Endothelial cell of umbilical vein (primary cell): ENCODE measurements around the gene PLBD2.

Source experiments
- CTCF ChIP-seq, 2 donors: IDR thresholded peaks; 1 replicate in 1 of 2; 2 replicates in 1 of 2; pipeline ENCODE4 v1.5.1; 2011; ENCODE audit warnings: low read length in 2 of 2, mild to moderate bottlenecking in 2 of 2, moderate library complexity in 2 of 2, control low read depth in 1 of 2, inconsistent platforms in 1 of 2, low read depth in 1 of 2; ENCODE audit not compliant: insufficient read depth in 1 of 2; ENCODE audit errors: extremely low read depth in 1 of 2
- EZH2 ChIP-seq: IDR thresholded peaks from 2 replicates; pipeline ENCODE4 v1.6.1; 2012; ENCODE audit warnings: borderline replicate concordance, low read depth, mild to moderate bottlenecking, moderate library complexity, low read length, inconsistent platforms; ENCODE audit not compliant: severe bottlenecking
- GATA2 ChIP-seq: IDR thresholded peaks from 2 replicates; pipeline ENCODE4 v1.7.0; 2011; ENCODE audit warnings: low read depth, mild to moderate bottlenecking, moderate library complexity, mixed read lengths, low read length; ENCODE audit not compliant: insufficient read length, insufficient read depth
- JUN ChIP-seq: IDR thresholded peaks from 2 replicates; pipeline ENCODE4 v1.6.1; 2011; ENCODE audit warnings: borderline replicate concordance, low read depth; ENCODE audit not compliant: insufficient read length, insufficient read depth
- POLR2A ChIP-seq: IDR thresholded peaks from 2 replicates; pipeline ENCODE4 v1.6.1; 2012; ENCODE audit warnings: low read depth, mild to moderate bottlenecking, control low read depth, low read length
- POLR2AphosphoS5 ChIP-seq: IDR thresholded peaks from 2 replicates; pipeline ENCODE4 v1.6.1; 2012; ENCODE audit warnings: low read depth, mild to moderate bottlenecking, control low read depth, low read length, moderate library complexity; ENCODE audit not compliant: insufficient read depth

- TF ChIP-seq CTCF (IDR thresholded peaks at IDR 0.05; ENCODE audit: extremely low read depth in 1 of 2, insufficient read depth in 1 of 2, low read depth in 1 of 2, low read length in 2 of 2) (no peak), JUN (no peak), POLR2A (no peak), EZH2 (no peak), GATA2 (no peak), POLR2AphosphoS5 (no peak)
Observed at GRCh38 chr12:113393749-113394148, 35.4 kb downstream of the PLBD2 start.
